SU-DHL-6 (cell line): ENCODE results near the gene FANCL.

Experiments used
- H2AFZ ChIP-seq: fragments of 200-600 bp; sonication (generic); 2 replicates; pipeline ENCODE4 v1.6.1; 2014; ENCODE audit warnings: low read depth, mild to moderate bottlenecking, moderate library complexity, mixed read lengths, antibody characterized with exemption, low read length; ENCODE audit not compliant: severe bottlenecking
- H3F3A ChIP-seq: fragments of 200-600 bp; shearing (Covaris generic); 2 replicates; pipeline ENCODE4 v1.6.0; 2016; ENCODE audit warnings: antibody characterized with exemption, mild to moderate bottlenecking; ENCODE audit not compliant: insufficient read depth
- H3K27ac ChIP-seq: fragments of 200-600 bp; sonication (generic); 2 replicates; pipeline ENCODE4 v1.5.1; 2016; ENCODE audit warnings: low read depth, mild to moderate bottlenecking, low read length, moderate library complexity, mixed read lengths
- H3K27me3 ChIP-seq: fragments of 200-600 bp; sonication (generic), shearing (Covaris generic); 2 replicates; pipeline ENCODE4 v1.6.0; 2014; ENCODE audit warnings: mild to moderate bottlenecking, low read length
- H3K36me3 ChIP-seq: fragments of 200-600 bp; sonication (generic); 2 replicates; pipeline ENCODE4 v1.6.1; 2014; ENCODE audit warnings: mild to moderate bottlenecking, low read length, mixed read lengths
- H3K4me2 ChIP-seq: fragments of 300-600, 200-600 bp; shearing (Covaris generic), sonication (generic); 2 replicates; pipeline ENCODE4 v1.6.0; 2014; ENCODE audit warnings: low read length, low read depth, mild to moderate bottlenecking; ENCODE audit not compliant: poor library complexity, severe bottlenecking
- H3K4me3 ChIP-seq: fragments of 200-600 bp; sonication (generic); 2 replicates; pipeline ENCODE4 v1.5.1; 2014; ENCODE audit warnings: antibody characterized with exemption, low read length, mild to moderate bottlenecking, mixed read lengths; ENCODE audit not compliant: insufficient read depth, poor library complexity, severe bottlenecking
- H3K79me2 ChIP-seq: fragments of 200-600 bp; sonication (generic); 2 replicates; pipeline ENCODE4 v1.6.1; 2014; ENCODE audit warnings: mild to moderate bottlenecking, low read length, moderate library complexity; ENCODE audit not compliant: insufficient read depth
- H3K9ac ChIP-seq: fragments of 200-600 bp; sonication (generic); 2 replicates; pipeline ENCODE4 v1.7.0; 2014; ENCODE audit warnings: mild to moderate bottlenecking, low read length
- H3K9me2 ChIP-seq: fragments of 200-600 bp; sonication (generic); replicated peaks from 2 replicates; pipeline ENCODE4 v1.6.1; 2014; ENCODE audit warnings: low read length; ENCODE audit not compliant: insufficient read depth
- H3K9me3 ChIP-seq: fragments of 200-600 bp; sonication (generic); 2 replicates; pipeline ENCODE4 v1.6.1; 2014; ENCODE audit warnings: low read length, mixed read lengths; ENCODE audit not compliant: insufficient read depth
- H4K20me1 ChIP-seq: fragments of 200-600 bp; sonication (generic); 2 replicates; pipeline ENCODE4 v1.6.1; 2014; ENCODE audit warnings: low read depth, mild to moderate bottlenecking, antibody characterized with exemption, low read length, moderate library complexity, mixed read lengths
- CTCF ChIP-seq: fragments of 200-600 bp; sonication (generic); IDR thresholded peaks from one replicate; pipeline ENCODE4 v1.5.1; 2017; ENCODE audit warnings: antibody characterized with exemption, mild to moderate bottlenecking, low read length, moderate library complexity; ENCODE audit not compliant: insufficient read depth, poor library complexity, severe bottlenecking
- EZH2phosphoT487 ChIP-seq: fragments of 200-600 bp; sonication (generic), shearing (Covaris generic); conservative IDR thresholded peaks from 2 replicates; pipeline ENCODE4 v1.6.1; 2018; ENCODE audit warnings: mild to moderate bottlenecking, antibody characterized with exemption, low read length, moderate library complexity, mixed read lengths

Gene FANCL

DNA sequence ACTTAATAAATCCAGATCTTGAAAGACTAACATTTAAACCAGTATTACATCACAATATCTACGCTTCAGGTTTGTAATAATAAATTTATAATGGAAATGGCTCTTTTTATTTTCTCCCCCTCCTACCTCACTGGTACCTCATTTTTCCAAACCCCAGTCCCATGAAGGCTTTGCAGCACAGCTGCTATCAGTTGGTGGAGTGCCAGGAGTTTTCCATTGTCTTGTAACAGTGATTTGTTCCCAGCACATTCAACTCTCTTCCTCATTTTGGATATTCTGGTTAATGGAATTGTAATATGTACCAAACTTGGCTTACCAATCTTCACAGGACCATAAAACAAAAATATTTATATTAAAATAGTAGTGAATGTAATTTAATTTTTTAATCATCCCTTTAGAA lies 103.3 kb downstream of the FANCL start:
- no peaks in the 10 kb centered on the region for H3F3A ChIP-seq
- H3K27me3 ChIP-seq = no peaks in the 10 kb centered on the region
- no peaks in the 10 kb centered on the region for H3K36me3 ChIP-seq
- H3K4me2 ChIP-seq = no peak overlapping the region
- H3K79me2 ChIP-seq = no peaks in the 10 kb centered on the region
- no peaks in the 10 kb centered on the region for H3K9me2 ChIP-seq
- H4K20me1 ChIP-seq = no peaks in the 10 kb centered on the region
- no peak overlapping the region for H3K27ac ChIP-seq
- H3K4me3 ChIP-seq = no peak overlapping the region
- no peaks in the 10 kb centered on the region for H3K9me3 ChIP-seq
- TF ChIP-seq CTCF = no peak
- no peak for TF ChIP-seq EZH2phosphoT487
- no peak overlapping the region for H3K9ac ChIP-seq
- H2AFZ ChIP-seq = no peak overlapping the region

- Histone ChIP-seq H3K36me3 (no peaks in the 10 kb centered on the region; the same call in 1 of the 2 replicates), H3K4me3 (no peak overlapping the region), H3K27ac (no peak overlapping the region), H3K9me3 (no peaks in the 10 kb centered on the region), H3F3A (no peaks in the 10 kb centered on the region), H3K79me2 (no peaks in the 10 kb centered on the region), H4K20me1 (no peaks in the 10 kb centered on the region), H3K9ac (no peak overlapping the region), H3K9me2 (no peaks in the 10 kb centered on the region), H3K27me3 (no peaks in the 10 kb centered on the region), H3K4me2 (no peak overlapping the region), H2AFZ (no peak overlapping the region)
- TF ChIP-seq CTCF (no peak), EZH2phosphoT487 (no peak)
Measured at GRCh38 chr2:58137221-58137620, 103.9 kb downstream of the FANCL start.

DNA sequence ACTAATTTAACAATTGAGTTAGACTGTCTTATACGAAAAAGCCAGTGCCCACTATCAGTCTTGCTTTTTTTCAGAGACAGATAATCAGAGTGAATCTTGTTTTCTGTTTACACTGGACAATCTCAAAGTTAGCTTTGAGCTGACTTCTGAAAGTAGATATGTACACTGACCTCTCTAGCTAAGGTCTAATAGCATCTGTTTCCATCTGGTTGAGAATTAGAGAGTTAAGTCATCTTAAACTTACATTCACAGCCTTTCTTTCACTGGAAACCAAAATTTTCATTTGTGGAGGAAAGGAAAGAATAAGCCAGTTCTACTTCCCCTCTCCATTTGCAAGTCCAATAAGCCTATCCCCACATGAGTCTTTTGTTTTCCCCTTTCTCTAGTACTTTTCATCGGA lies 105.3 kb downstream of the FANCL start:
- TF ChIP-seq CTCF (no peak), EZH2phosphoT487 (no peak)
- Histone ChIP-seq H3K27me3 (no peaks in the 10 kb centered on the region), H3K36me3 (peaks cover 4% of the 10 kb centered on the region; the same call in 1 of the 2 replicates)

GRCh38 chr2:58133395-58133794 lies 107.7 kb downstream of the FANCL start:
- no peaks in the 10 kb centered on the region for H3F3A ChIP-seq
- H3K27me3 ChIP-seq = no peaks in the 10 kb centered on the region
- H3K4me3 ChIP-seq = no peak overlapping the region
- TF ChIP-seq EZH2phosphoT487 = no peak
- TF ChIP-seq CTCF = no peak
- no peak overlapping the region for H2AFZ ChIP-seq
- H3K36me3 ChIP-seq = peaks cover 4% of the 10 kb centered on the region; the same call in 1 of the 2 replicates
- no peaks in the 10 kb centered on the region for H3K9me2 ChIP-seq
- H3K79me2 ChIP-seq = no peaks in the 10 kb centered on the region
- no peak overlapping the region for H3K9ac ChIP-seq
- no peaks in the 10 kb centered on the region for H4K20me1 ChIP-seq
- no peak overlapping the region for H3K4me2 ChIP-seq
- no peak overlapping the region for H3K27ac ChIP-seq
- no peaks in the 10 kb centered on the region for H3K9me3 ChIP-seq

More for the DNA sequence above, 105.3 kb downstream of the FANCL start:
- Histone ChIP-seq H3K4me3 (no peak overlapping the region), H2AFZ (no peak overlapping the region), H4K20me1 (no peaks in the 10 kb centered on the region), H3K9ac (no peak overlapping the region), H3K4me2 (no peak overlapping the region), H3K79me2 (no peaks in the 10 kb centered on the region), H3K27ac (no peak overlapping the region), H3K9me2 (no peaks in the 10 kb centered on the region), H3F3A (no peaks in the 10 kb centered on the region), H3K9me3 (no peaks in the 10 kb centered on the region)
